ENCODE data around the gene TMCO2. TPM values are rescaled to one million over a fixed set of nuclear protein-coding genes. Genes with fewer than 3 reads are reported as not detected.

The TMCO2 gene
- total RNA-seq, 1 experiment from 2014 or later = not detected

DNA sequence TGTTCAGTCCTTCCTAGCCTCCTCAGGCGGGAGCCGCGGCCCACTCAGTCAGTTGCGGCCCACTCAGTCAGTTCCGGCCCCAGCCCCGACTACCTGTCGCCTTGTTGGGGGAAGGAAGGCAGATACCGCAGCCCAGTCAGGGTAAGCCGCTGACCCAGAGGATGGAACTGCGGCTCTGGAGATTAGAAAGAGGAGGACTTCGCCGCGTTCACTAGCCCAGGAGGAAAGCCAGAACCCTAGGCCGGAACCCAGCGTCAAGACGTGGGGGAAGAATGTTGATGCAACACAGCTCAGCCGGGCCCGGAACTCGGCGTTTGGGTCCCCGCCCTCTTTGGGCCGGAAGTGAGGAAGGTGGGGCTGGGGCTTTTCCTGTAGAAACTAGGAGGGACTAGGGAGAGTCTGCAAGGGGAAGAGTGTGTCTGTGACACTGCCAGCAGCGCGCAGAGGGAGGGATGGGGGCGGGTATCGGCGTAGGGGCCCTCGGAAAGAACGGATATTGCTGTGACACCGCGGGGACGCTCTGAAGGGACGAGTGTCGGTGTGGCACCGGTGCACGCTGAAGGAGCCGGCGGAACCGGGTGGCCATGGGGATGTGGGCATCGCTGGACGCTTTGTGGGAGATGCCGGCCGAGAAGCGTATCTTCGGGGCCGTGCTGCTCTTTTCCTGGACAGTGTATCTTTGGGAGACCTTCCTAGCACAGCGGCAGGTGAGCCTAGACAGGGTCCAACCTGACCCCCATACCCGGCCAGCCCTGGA is 10.1 kb downstream of the TMCO2 start, which contains the start of gene ZMPSTE24:
Gene ZMPSTE24 (plus strand): TSS at position 549 of the 757 bp plus-strand sequence. CDS start 36 bp downstream, at position 585.
- peak; percentile 98 for DNase-seq (ENCODE audit: low spot score)

- no peak for DNase-seq (ENCODE audit: low spot score)
These were observed 10.7 kb downstream of the TMCO2 start for GRCh38 chr1:40258445-40258769.

- no peak for DNase-seq (ENCODE audit: low spot score)
These were observed 16.6 kb downstream of the TMCO2 start for GRCh38 chr1:40264354-40264781.

- no peak for DNase-seq (ENCODE audit: low spot score)
These were observed 17.6 kb downstream of the TMCO2 start for GRCh38 chr1:40265298-40265697.

DNA sequence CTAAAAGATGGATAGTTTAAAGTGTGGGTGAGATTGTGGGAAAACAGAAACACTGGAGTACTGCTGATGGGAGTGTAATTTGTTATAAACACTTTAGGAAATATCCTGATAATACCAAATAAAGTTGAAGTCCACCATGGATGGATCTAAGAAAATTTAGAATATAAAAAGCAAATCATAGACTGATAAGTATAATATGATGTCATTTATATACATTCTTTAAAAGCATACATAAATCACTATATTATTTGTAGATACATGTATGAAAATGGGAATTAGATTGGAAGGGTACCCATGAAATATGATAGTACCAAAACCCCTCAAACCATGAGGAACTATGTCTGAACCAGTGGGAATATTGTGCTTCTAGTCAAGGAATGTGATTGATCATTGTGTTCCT is 18.2 kb downstream of the TMCO2 start:
- no peak for DNase-seq (ENCODE audit: low spot score)

DNA sequence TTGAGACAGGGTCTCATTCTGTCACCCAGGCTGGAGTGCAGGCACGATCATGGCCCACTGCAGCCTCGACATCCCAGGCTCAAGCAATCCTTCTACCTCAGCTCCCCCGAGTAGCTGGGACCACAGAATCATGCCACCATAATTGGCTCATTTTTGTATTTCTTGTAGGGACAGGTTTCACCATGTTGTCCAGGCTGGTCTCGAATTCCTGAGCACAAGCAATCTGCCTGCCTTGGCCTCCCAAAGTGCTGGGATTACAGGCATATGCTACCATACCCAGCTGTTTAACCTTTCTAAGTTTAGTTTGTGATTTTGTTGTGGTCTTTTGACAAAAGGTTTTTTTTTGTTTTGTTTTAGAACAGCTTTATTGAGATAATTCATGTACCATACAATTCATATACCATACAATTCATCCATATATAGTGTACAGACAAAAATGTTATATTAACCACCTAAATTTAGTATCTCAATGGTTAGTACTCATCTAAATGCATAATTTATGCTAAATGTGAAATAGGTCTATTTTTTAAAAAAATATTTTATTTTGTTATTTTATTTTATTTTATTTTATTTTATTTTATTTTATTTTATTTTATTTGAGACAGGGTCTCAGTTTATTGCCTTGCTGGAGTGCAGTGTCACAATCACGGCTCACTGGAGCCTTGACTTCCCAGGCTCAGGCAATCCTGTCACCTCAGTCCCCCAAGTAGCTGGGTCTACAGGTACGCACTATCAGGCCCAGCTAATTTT is 19.2 kb downstream of the TMCO2 start:
- DNase-seq (ENCODE audit: low spot score) = no peak

DNA sequence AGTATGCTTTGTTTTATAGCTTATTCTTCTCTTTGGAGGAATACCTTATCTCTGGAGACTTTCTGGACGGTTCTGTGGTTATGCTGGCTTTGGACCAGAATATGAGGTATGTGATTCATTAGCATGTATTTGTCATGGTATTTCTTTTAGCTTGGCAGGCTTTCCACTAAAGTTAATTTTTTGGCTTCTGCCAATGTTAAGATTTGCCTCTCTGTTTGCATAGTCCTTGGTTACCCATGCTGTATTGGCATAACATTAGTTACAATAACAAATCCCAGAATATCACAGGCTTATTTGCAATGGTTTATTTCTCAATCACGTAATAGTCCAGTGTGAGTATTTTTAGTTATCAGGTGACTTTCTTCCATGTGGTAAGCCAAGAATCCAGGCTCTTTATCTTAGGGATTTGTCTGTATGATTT is 20.0 kb downstream of the TMCO2 start:
- peak; percentile 27 for DNase-seq (ENCODE audit: low spot score)

- DNase-seq (ENCODE audit: low spot score) = no peak
These were observed 20.5 kb downstream of the TMCO2 start for GRCh38 chr1:40268211-40268610.

DNA sequence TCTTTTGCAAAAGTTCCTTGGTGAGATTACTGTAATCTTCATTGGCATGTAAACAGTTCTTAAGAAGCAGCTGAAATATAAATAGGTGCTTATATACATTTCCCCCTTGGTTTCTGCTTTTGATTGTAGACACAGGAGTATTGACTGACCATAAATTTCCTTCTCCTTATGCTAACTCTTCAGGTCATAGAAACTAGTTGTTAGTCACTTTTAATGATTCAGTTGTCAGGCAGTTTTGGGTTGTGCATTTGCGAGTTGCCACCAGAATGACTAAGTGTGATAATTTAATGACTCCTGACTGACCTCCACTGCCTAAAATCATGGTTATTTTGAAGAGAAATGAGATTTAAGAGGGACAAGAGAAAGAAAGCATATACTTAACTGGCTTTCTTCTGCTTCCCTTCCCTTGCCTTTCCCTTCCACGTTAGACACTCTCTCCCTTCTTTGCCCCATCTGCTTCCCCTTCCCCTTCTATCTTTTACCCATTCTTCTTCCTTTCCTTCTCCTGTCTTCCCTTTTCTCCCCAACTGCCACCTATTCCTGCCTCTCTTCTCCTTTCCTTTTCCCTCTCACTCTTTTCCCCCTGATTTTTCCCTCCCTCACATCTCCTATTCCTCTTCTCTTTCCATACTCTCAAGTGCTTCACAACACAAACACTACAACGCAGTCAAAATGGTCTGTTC is 22.6 kb downstream of the TMCO2 start:
- no peak for DNase-seq (ENCODE audit: low spot score)

- no peak for DNase-seq (ENCODE audit: low spot score)
These were observed 25.0 kb downstream of the TMCO2 start for GRCh38 chr1:40272653-40273213.

DNA sequence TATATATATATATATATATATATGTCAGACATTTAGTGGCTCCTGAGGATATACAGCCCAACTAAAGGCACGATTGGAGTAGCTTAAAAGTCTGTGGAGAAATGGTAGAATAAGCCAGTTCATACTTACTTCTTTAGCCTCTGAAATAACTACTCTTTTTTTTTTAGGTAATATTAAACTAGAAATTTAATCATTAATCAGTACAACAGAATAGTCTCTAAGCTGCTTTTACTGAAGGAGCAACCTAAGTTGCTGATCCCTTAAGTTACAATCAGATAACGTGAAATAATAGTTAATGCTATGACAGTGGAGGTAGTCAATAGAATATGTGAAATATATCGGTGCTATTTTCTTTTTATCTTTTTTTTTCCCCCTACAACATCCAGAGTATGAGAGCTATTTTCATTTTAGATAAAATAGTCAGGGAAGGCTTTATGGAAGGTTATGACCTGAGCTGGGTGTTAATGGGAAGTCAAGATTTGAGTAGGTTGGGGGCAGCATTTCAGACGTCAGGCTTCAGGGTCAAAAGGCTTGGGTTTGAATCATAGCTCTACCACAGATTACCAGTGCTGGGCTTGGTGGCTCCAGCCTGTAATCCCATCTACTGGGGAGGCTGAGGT is 25.9 kb downstream of the TMCO2 start:
- no peak for DNase-seq (ENCODE audit: low spot score)

GRCh38 chr1:40274331-40274730 is 26.6 kb downstream of the TMCO2 start:
- DNase-seq (ENCODE audit: low spot score) = no peak

DNA sequence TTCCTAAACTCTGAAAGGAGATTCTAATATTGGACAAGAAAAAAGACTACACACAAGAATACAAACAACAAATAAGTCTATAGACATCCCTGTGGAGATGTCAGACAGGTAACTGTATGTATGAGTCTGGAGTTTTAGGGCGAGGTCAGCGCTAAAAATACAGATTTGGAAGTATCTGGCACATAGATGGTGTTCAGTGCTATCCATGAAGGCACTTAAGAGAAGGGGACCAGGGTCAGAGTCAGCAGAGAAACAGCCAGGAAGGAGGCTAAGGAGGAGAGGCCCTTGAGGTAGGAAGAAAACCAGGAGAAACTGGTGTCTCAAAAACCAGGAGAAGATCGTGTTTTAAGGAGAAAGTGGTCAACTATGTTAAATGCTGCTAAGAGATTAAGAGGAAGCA is 28.4 kb downstream of the TMCO2 start:
- no peak for DNase-seq (ENCODE audit: low spot score)

- no peak for DNase-seq (ENCODE audit: low spot score)
These were observed 34.1 kb downstream of the TMCO2 start for GRCh38 chr1:40281853-40282252.

GRCh38 chr1:40291293-40291692 is 43.6 kb downstream of the TMCO2 start:
- DNase-seq (ENCODE audit: low spot score) = no peak

- no peak for DNase-seq (ENCODE audit: low spot score)
These were observed 51.9 kb downstream of the TMCO2 start for GRCh38 chr1:40299366-40300248.

- no peak for DNase-seq (ENCODE audit: low spot score)
These were observed 52.5 kb downstream of the TMCO2 start for GRCh38 chr1:40300249-40300567.

DNA sequence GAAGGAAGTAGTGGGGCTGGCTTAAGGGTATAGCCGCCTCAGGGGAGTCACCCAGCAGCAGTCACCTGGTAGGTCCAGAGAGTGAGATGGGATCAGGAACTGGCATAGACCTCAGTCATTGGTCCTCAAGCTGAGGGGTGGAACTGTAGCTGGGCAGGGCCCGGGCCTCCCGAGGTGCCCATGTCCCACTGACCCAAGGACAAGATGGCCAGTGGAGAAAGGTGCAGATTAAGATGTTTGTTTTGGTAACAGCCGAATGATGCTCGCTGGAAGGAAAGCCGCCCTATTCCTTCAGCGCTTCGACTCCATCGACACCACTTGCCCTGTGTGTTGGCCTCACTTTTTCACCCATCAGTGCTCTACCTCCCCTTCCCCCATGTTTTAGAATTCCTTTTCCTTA is 52.9 kb downstream of the TMCO2 start:
- DNase-seq (ENCODE audit: low spot score) = no peak

GRCh38 chr1:40301066-40301465 is 53.3 kb downstream of the TMCO2 start:
- no peak for DNase-seq (ENCODE audit: low spot score)
